ENCODE data around the gene WTAP. TPM values are rescaled to one million over a fixed set of nuclear protein-coding genes. Genes with fewer than 3 reads are reported as not detected.

The WTAP gene
- total and polyA plus RNA-seq, 2 of the 8 experiments (the other 6 are each of a cell fraction or from before 2014, with no cell fraction given), result 32.6 to 120 TPM

GRCh38 chr6:159778131-159778530 is 50.8 kb downstream of the WTAP start (continued):
- no peak for TF ChIP-seq NRF1 (IDR thresholded peaks at IDR 0.05; ENCODE audit: low read depth, low read length)
- TF ChIP-seq POLR2A (IDR thresholded peaks at IDR 0.05; ENCODE audit: control extremely low read depth in 1 of 2, low read depth in 2 of 2, low read length in 2 of 2), result no peak
- TF ChIP-seq MAFK (IDR thresholded peaks at IDR 0.05; ENCODE audit: low read depth, low read length), result no peak
- TF ChIP-seq KDM4A (IDR thresholded peaks at IDR 0.05; ENCODE audit: low read depth, low read length, severe bottlenecking), result no peak
- no peak for TF ChIP-seq TCF12 (IDR thresholded peaks at IDR 0.05; ENCODE audit: low read depth, low read length)
